Left kidney (tissue), 8 donors: ENCODE data around the gene ITLN1. TPM values are rescaled to one million over a fixed set of nuclear protein-coding genes. Genes with fewer than 3 reads are reported as not detected.
"Not testable (repeated sequence)": the region's sequence is repeated elsewhere in the genome, so short reads cannot be mapped to it uniquely, and the experiment has no call there.

ENCODE experiments used
- DNase-seq: peaks from one replicate; pipeline ENCODE4 v3.0.0-alpha.2; 2013
- long read RNA-seq, 8 donors: transcript quantifications; one replicate each; lab custom pipeline, GENCODE V29; 2026
- polyA plus RNA-seq: library from polyadenylated mRNA; unstranded; fragments of 120-200 nt; gene quantifications from one replicate; pipeline ENCODE4 v1.2.1, GENCODE V29; 2013; ENCODE audit not compliant: insufficient read length

ITLN1 gene
- polyA plus RNA-seq = 1.6 TPM
- long read RNA-seq, donor 1 = 0 reads
- long read RNA-seq, donor 2 = 0 reads
- long read RNA-seq, donor 3 = 0 reads
- long read RNA-seq, donor 4 = 0 reads
- long read RNA-seq, donor 5, transcript ITLN1-201 (8 exons, 1,183 nt) = major isoform, 5 of 5 reads
- long read RNA-seq, donor 5, partial matches to known transcripts = 0 of 5 reads
- long read RNA-seq, donor 5, other reads (novel, unspliced or antisense) = 0 of 5 reads
- long read RNA-seq, donor 6 = 0 reads
- long read RNA-seq, donor 7, partial matches to known transcripts = 0 of 1 reads
- long read RNA-seq, donor 7, other reads (novel, unspliced or antisense) = 0 of 1 reads
- long read RNA-seq, donor 8, partial matches to known transcripts = 0 of 1 reads
- long read RNA-seq, donor 8, other reads (novel, unspliced or antisense) = 0 of 1 reads

DNA sequence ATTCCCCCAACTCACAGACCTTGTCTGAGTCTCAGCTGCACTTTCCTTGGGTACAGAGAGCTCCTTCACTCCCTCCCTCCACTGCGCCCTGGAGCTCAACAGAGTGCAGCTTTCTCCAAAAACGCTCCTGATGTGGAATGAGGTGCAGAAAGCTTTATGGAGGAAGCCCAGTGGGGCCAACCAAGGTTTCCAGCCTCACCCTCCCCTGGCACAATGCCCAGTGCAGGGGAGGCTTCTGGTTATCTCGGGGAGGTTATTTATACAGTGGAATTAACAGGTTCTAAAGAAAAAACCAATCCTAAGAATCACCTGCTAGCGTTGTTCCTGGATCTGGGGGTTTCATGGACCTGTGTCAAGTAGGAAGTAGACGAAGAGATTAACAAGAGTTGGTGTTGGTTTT is at the start of gene ITLN1:
Gene ITLN1 (minus strand): TSS at position 139 of the 400 bp plus-strand sequence. CDS start 303 bp downstream, outside the sequence.
- DNase-seq = no peak

DNA sequence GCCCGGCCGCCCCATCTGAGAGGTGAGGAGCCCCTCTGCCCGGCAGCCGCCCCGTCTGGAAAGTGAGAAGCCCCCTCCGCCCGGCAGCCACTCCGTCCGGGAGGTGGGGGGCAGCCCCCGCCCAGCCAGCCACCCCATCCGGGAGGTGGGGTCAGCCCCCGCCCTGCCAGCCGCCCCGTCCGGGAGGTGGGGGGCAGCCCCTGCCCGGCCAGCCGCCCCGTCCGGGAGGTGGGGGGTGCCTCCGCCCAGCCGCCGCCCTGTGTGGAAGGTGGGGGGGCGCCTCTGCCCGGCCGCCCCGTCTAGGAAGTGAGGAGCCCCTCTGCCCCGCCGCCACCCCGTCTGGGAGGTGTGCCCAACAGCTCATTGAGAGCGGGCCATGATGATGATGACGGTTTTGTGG is 48.3 kb upstream of the ITLN1 start:
- not testable (repeated sequence) for DNase-seq

DNA sequence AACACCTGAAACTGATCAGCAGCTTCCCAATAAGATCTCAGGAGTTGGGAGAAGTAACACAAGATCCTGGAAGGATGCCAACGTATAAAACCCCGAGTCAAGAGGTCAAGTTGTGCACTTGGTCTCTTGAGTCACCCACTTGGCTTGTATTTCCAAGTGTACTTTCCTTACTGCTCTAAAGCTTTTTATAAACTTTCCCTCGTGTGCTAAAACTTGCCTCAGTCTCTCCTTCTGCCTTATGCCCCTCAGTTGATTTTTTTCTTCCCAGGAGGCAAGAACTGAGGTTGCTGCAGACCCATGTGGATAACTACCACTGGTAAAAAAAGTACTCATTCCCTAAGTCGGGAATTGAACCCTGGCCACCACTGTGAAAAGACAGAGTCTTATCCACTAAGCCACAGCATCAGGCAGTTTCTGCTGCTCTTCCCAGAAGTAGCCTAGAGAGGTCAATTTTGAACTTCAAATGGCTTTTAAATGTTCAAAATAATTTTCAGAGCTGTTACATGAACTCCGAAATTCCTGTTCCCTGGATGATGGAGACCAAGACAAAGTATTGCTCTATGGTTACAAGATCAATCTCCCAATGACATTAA is 40.8 kb upstream of the ITLN1 start:
- no peak for DNase-seq

DNA sequence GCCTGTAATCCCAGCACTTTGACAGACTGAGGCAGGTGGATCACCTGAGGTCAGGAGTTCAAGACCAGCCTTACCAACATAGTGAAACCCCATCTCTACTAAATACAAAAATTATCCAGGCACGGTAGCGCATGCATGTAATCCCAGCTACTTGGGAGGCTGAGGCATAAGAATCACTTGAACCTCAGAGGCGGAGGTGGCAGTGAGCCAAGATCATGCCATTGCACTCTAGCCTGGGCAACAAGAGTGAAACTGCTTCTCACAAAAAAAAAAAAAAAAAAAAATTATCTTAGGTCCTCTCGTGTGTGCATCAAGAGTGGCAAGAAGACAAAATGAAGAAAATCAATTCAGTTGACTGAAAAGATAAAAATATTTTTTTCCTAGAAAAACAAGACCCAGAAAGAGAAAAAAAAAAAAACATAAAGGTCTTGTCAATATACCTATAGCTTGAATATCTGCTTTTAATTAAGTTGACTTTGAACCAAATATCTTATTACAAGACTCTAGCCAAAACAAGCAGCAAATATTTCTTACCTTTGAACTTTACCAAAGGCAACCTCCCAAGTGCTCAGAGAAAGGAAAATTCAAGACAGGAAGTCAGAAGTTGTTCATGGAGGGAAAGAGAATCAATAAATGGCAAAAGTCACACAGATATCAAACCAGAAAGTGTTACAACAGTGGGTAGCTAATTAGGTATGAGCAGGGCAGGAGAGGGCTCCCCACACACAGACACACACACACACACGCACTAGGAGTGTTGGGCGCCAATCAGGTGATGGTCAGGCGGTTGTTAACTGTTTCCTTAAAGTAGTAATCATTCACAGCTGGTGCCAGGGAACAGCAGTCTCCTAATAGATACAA is 40.0 kb upstream of the ITLN1 start:
- no peak for DNase-seq

DNA sequence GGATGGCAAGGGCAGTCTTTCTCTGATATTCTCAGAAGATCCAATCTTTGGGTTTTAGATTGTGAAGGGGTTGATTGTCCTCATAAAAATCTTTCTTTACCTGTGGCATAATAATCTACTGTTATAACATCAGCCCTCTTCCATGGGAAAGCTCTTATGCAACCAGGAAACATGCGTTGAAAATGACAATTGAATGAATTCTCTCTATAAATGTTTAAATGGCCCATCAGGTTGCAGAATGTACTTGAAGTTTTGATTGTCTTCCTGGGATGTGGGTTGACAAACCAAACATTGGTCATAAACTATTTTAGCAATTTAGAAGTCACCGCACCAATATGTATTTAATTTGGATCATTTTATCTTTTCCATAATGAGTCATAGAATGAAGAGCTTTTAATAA is 31.7 kb upstream of the ITLN1 start:
- no peak for DNase-seq

DNA sequence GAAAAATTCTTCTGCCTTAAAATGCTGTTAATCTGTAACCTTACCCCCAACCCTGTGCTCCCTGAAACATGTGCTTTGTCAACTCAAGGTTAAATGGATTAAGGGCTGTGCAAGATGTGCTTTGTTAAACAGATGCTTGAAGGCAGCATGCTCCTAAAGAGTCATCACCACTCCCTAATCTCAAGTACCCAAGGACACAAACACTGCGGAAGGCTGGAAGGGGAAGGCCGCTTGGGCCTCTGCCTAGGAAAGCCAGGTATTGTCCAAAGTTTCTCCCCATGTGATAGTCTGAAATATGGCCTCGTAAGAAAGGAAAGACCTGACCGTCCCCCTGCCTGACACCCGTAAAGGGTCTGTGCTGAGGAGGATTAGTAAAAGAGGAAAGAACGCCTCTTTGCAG is 28.2 kb upstream of the ITLN1 start:
- not testable (repeated sequence) for DNase-seq

DNA sequence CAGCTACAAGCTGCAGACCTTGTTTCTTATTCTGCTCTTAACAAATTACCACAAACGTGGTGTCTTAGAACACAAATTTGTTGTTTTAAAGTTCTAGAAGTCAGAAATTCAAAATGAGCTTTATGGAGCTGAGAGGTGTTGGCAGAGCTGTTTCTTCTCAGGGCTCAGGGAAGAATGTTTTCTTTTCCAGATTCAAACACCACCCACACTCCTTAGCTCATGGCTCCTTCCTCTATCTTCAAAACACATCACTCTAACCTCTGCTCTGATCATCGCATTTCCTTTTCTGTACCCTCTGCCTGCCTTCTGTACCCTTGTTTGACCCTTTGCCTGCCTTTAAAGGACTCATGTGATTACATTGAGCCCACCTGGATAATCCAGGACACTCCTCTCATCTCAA is 26.9 kb upstream of the ITLN1 start:
- DNase-seq = no peak

DNA sequence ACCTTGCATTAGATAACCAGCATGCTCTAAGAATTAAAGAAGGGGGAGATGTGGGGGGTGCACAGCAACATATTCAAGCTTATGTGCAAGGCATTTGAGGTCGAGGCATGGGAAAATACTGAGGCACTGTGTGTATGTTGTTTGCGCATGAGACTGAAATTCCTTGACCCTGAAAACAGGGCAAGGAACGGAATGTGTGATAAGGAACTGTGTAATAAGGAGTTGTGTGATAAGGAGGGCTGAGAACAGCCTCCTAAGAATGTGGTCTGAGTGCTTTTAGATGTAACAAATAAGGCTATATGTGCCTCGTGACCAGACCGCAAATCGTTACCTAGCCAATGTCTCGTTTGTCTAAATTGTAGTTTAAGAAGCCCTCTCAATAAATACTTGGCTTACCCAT is 26.5 kb upstream of the ITLN1 start:
- DNase-seq = no peak

DNA sequence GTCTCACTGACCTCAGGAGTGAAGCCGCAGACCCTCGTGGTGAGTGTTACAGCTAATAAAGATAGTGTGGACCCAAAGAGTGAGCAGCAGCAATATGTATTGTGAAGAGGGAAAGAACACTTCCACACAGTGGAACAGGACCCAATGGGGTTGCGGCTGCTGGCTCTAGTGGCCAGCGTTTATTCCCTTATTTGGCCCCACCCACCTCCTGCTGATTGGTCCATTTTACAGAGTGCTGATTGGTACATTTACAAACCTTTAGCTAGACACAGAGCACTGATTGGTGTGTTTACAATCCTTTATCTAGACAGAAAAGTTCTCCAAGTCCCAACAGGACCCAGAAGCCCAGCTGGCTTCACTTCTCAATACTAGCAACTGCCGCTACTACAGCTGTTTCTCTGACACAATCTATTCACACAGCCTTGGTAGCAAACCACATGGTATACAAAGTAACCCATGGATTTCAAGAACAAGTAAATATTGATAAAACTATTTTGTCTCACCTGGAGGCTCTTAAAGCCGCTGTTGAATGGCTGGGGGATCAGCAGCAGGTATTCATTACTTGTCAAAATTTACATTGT is 25.3 kb upstream of the ITLN1 start:
- no peak for DNase-seq

DNA sequence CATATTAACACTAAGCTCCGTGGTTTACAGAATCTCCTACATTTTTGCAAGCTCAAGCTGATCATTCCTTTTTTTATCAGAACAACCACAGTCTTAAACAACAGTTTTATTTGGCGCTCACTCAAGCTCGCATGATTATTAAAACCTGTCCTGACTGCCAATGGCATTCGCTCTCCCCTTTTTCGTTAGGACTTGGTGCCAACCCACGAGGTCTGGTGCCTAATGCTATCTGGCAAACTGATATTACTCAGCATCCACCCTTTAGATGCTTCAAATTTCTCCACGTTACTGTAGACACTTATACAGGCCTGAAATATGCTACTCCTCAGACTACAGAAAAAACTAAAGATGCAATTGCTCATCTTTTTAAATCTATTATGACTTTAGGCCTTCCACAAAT is 23.0 kb upstream of the ITLN1 start:
- DNase-seq = no peak

DNA sequence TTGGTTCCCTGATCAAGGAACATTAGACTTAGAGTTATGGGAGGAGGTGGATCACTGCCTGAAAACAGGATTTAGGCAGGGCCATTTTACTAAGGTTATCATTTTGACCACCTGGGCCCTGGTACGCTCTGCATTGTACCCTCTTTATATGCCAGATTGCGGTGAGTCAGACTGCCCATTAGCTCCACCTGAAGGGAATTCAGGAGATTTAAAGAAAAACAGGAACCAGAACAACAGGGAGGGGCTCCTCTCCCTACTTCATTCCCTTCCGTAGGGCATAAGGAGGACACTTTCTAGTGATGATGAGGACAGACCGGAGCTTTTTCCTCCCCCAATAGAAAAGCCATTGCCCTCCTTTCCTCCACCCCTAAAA is 20.6 kb upstream of the ITLN1 start:
- DNase-seq = no peak

DNA sequence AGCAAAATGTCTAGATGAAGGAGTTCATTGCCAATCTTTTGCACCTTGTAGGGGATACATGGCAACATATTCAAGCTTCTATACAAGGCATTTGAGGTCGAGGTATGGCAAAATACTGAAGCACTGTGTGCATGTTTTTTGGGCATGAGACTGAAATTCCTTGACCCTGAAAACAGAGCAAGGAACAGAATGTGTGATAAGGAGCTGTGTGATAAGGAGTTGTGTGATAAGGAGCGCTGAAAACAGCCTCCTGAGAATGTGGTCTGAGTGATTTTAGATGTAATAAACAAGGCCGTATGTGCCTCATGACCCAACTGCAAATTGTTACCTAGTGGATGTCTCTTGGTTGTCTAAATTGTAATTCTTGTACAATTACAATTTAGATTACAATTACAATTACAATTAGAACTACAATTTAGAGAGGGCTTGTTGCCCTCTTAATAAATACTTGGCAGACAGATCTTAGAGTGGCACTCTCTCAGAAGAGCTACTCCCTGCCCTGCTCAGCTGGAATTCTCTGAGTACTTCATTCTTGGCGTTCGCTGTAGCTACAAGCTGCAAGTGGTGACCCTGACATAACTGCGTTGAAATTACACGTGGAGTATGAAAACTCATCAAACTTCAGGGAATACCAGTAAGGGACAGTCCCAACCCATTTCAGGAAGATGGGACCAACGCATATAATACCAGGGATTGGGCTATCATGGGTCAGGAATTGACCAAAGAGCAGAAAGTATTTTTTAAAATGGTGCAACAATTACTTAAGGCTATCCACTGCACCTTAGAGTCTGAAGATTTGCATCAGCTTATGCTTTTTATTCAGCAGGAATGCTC is 20.0 kb upstream of the ITLN1 start:
- no peak for DNase-seq

DNA sequence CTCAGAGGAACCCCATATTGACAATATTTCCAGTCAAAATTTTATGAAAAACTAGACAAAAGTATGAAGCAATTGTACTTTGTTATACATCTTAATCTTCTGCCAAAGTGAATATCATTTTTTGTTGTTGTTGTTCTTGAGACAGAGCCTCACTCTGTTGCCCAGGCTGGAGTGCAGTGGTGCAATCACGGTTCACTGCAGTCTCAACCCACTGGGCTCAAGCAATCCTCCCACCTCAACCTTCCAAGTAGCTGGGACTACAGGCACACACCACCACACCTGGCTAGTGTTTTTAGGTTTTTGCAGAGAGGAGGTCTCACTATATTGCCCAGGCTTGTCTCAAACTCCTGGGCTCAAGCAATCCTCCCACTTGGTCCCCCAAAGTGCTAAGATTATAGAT is 17.3 kb upstream of the ITLN1 start:
- DNase-seq = not testable (repeated sequence)

DNA sequence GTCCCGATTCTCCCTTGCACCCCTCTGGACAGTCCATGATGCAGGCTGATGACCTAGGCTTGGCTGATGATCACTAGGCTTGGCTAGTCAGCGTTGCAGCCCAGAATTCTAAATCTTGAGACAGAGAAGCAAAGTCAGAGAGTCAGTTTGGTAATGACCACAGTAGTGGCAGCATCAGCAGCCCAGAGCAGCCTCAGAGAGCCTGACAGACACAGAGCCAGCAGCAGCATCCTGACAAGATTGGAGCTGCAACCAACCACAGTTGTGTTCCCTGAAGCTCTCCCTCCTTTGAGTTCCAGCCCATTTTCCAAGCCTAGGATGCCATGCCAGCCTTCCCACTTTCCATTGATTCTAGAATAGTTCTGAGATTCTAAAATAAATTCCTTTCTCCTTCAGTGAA is 16.8 kb upstream of the ITLN1 start:
- DNase-seq = no peak

DNA sequence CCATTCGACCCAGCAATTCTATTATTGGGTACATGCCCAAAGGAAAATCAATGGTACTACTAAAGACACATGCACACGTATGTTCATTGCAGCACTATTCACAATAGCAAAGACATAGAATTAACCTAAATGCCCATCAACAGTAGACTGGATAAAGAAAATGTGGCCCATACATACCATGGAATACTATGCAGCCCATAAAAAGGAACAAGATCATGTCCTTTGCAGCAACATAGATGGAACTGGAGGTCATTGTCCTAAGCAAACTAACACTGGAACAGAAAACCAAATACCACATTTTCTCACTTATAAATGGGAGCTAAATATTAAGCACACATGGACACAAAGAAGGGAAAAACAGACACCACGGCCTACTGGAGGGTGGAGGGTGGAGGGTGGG is 15.7 kb upstream of the ITLN1 start:
- not testable (repeated sequence) for DNase-seq

DNA sequence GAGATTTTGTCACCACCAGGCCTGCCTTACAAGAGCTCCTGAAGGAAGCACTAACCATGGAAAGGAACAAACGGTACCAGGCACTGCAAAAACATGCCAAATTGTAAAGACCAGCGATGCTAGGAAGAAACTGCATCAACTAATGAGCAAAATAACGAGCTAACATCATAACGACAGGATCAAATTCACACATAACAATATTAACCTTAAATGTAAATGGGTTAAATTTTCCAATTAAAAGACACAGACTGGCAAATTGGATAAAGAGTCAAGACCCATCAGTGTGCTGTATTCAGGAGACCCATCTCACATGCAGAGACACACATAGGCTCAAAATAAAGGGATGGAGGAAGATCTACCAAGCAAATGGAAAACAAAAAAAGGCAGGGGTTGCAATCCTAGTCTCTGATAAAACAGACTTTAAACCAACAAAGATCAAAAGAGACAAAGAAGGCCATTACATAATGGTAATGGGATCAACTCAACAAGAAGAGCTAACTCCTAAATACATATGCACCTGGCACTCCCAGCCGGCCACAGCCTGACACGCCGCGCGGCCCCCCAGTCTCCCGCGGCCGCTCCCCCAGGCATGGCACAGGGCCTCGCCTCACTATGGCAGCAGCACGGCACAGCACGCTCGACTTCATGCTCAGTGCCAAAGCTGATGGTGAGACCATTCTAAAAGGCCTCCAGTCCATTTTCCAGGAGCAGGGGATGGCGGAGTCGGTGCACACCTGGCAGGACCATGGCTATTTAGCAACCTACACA is 9.6 kb upstream of the ITLN1 start:
- not testable (repeated sequence) for DNase-seq

DNA sequence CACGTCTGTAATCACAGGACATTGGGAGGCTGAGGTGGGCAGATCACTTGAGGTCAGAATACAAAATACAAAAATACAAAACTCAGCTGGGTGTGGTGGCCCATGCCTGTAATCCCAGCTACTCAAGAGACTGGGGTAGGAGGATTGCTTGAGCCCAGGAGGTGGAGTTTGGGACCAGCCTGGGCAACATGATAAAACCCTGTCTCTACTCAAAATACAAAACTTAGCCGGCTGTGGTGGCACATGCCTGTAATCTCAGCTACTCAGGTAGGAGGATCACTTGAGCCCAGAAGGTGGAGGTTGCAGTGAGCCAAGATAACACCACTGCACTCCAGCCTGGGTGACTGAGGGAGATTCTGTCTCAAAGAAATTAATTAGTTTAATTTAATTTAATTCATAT is 6.5 kb upstream of the ITLN1 start:
- DNase-seq = no peak

DNA sequence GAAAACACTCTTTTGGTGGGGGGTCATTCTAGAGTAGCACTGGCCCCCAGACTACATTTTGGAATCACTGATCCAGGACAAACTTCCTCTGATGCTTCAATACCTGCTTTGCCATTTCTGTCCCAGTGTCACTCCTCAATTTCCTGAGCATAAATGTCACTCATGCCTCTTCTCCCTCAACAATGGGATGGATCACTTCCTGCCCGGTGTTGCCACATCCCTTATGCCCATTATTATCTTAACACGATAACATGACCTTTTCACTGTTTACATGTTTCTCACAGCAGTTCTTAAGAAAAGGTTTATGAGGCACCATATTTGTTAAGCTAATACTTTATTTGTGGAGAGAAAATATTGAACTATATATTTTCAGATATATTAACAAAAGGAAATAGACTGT is 3.9 kb upstream of the ITLN1 start:
- no peak for DNase-seq

DNA sequence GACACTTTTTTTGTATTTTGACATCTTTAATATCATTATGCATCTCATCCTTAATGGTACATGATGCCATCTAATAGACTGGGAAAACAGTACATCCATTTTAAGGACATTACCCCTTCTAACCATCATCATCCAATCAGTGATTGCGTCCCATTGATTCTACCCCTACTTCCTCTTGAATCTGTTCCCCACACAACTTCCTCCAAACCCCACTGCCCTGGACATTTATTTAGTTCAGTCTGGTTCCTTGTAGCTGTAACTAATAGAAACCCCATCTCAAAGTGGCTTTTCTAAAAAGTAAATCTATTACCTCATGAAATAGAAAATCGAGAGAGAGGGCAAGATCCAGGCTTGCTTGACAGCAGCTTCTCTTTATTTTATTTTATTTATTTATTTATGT is 2.1 kb upstream of the ITLN1 start:
- DNase-seq = no peak

DNA sequence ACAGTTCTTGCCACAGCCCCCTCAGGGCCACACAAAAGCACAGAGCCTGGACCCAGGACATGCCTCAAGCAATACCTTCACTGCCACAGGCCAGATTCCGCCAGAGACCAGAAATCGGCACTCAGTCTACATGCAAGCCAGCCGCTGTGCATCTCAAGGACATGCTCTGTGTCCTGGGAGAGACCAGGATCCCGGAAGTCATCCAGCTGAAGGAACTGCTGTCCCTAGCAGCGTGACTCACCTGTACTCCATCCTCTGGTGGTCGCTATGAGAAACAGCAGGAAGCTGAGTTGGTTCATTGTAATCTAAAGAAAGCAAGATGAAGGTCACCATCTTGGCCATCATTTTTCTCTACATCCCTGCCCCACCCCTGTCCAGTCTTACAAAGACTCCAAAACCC is 401 bp downstream of the ITLN1 start:
- DNase-seq = no peak
